OCI-LY3 (cell line): Measurements from ENCODE around the gene ITPR3.

Experiments used
- H2AFZ ChIP-seq: fragments of 200-600, 300-600 bp; shearing (Covaris generic); 2 replicates; pipeline ENCODE4 v1.6.0; 2014; ENCODE audit warnings: antibody characterized with exemption, low read depth, low read length
- H3K27ac ChIP-seq: fragments of 200-600, 300-600 bp; sonication (generic); 2 replicates; pipeline ENCODE4 v1.5.1; 2014; ENCODE audit warnings: mild to moderate bottlenecking, low read length, moderate library complexity, mixed read lengths
- H3K27me3 ChIP-seq: fragments of 200-600, 300-600 bp; sonication (generic); 2 replicates; pipeline ENCODE4 v1.6.1; 2014; ENCODE audit warnings: low read depth, low read length, mixed read lengths
- H3K36me3 ChIP-seq: fragments of 200-600, 300-600 bp; sonication (generic); replicated peaks from 2 replicates; pipeline ENCODE3; 2014; ENCODE audit warnings: low read depth, low read length, mixed read lengths
- H3K4me1 ChIP-seq: fragments of 300-600, 200-600 bp; sonication (generic); 2 replicates; pipeline ENCODE4 v1.6.1; 2014; ENCODE audit warnings: low read length, mixed read lengths
- H3K4me2 ChIP-seq: fragments of 200-600, 300-600 bp; sonication (generic); 2 replicates; pipeline ENCODE4 v1.6.1; 2014; ENCODE audit warnings: low read length, mixed read lengths
- H3K4me3 ChIP-seq: fragments of 300-600, 200-600 bp; sonication (generic); 2 replicates; pipeline ENCODE4 v1.5.1; 2014; ENCODE audit warnings: antibody characterized with exemption, mild to moderate bottlenecking, low read length, moderate library complexity
- H3K79me2 ChIP-seq: fragments of 300-600, 200-600 bp; shearing (Covaris generic); 2 replicates; pipeline ENCODE4 v1.6.1; 2014; ENCODE audit warnings: mild to moderate bottlenecking, low read length, mixed read lengths
- H3K9ac ChIP-seq: fragments of 300-600, 200-600 bp; shearing (Covaris generic); 2 replicates; pipeline ENCODE4 v1.6.0; 2014; ENCODE audit warnings: mild to moderate bottlenecking, low read length, moderate library complexity
- H3K9me3 ChIP-seq: fragments of 200-600, 300-600 bp; shearing (Covaris generic); 2 replicates; pipeline ENCODE4 v1.6.1; 2014; ENCODE audit warnings: low read length, mixed read lengths; ENCODE audit not compliant: insufficient read depth
- H4K20me1 ChIP-seq: fragments of 200-600, 300-600 bp; sonication (generic); 2 replicates; pipeline ENCODE4 v1.6.1; 2016; ENCODE audit warnings: low read length, mixed read lengths; ENCODE audit not compliant: insufficient read depth
- EZH2phosphoT487 ChIP-seq: fragments of 200-600 bp; shearing (Covaris generic); IDR thresholded peaks from 2 replicates; pipeline ENCODE4 v1.6.1; 2018; ENCODE audit warnings: antibody characterized with exemption, mixed run types, low read depth
- TF ChIP-seq, protein P1 (sequence below): fragments of 200-600, 300-600 bp; sonication (generic); IDR thresholded peaks from 2 replicates; pipeline ENCODE4 v1.5.1; 2014; ENCODE audit warnings: antibody characterized with exemption, low read length, low read depth

Gene ITPR3

DNA sequence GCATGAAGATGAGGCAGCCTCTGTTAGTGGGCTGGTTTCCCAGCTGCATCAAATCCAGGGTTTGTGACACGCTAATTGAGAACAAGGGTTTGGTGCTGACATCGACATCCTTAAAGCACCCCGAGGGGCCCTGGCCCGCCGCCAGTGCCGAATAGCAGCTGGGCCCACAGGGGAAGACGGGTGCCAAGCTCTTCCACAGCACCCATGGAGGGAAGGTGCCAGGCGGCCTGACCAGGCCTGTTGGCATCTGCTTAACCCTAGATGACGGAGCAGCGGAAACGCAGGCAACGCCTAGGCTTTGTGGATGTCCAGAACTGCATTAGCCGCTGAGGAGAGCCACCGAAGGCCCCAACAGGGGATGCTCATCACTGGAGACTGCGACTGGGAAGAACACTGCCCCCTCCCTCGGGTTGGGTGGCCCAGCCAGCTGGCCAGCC lies 74.3 kb downstream of the ITPR3 start:
- Histone ChIP-seq H4K20me1 (no peaks in the 10 kb centered on the region), H3K4me1 (peaks cover 4% of the 10 kb centered on the region), H3K27me3 (no peaks in the 10 kb centered on the region), H3K79me2 (no peaks in the 10 kb centered on the region), H3K9me3 (no peaks in the 10 kb centered on the region), H3K4me2 (no peak overlapping the region), H3K4me3 (no peak overlapping the region), H2AFZ (no peak overlapping the region), H3K36me3 (peaks cover 19% of the 10 kb centered on the region), H3K27ac (no peak overlapping the region), H3K9ac (no peak overlapping the region)
- TF ChIP-seq, protein P1, sequence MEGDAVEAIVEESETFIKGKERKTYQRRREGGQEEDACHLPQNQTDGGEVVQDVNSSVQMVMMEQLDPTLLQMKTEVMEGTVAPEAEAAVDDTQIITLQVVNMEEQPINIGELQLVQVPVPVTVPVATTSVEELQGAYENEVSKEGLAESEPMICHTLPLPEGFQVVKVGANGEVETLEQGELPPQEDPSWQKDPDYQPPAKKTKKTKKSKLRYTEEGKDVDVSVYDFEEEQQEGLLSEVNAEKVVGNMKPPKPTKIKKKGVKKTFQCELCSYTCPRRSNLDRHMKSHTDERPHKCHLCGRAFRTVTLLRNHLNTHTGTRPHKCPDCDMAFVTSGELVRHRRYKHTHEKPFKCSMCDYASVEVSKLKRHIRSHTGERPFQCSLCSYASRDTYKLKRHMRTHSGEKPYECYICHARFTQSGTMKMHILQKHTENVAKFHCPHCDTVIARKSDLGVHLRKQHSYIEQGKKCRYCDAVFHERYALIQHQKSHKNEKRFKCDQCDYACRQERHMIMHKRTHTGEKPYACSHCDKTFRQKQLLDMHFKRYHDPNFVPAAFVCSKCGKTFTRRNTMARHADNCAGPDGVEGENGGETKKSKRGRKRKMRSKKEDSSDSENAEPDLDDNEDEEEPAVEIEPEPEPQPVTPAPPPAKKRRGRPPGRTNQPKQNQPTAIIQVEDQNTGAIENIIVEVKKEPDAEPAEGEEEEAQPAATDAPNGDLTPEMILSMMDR = no peak
- TF ChIP-seq EZH2phosphoT487 = no peak

DNA sequence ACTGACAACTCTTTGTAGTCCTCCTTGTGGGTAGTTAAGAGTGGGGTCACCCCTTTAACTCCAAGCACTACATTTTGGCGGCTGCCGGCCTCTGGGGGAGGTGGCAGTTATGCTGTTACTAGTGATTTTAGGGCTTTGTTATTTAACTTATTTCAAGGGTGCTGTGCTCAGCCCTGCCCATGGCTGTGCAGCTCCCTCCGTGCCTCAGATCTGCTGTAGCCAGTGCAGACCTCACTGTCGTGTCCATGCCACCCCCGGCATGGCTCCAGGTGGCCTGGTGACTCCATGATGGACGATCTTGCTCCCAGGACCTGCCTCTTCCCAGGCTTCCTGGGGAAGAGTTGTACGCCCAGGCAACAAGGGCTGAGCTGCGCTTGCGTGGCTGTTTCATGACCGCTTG lies 75.0 kb downstream of the ITPR3 start:
- no peak overlapping the region for H3K4me3 ChIP-seq
- H2AFZ ChIP-seq = no peak overlapping the region
- H3K4me2 ChIP-seq = no peak overlapping the region
- no peaks in the 10 kb centered on the region for H3K79me2 ChIP-seq
- H3K9me3 ChIP-seq = no peaks in the 10 kb centered on the region
- peaks cover 4% of the 10 kb centered on the region for H3K4me1 ChIP-seq
- H3K27me3 ChIP-seq = no peaks in the 10 kb centered on the region
- H3K27ac ChIP-seq = no peak overlapping the region
- no peak overlapping the region for H3K9ac ChIP-seq
- H3K36me3 ChIP-seq = peaks cover 19% of the 10 kb centered on the region
- TF ChIP-seq EZH2phosphoT487 = no peak
- TF ChIP-seq, protein P1 = no peak
- no peaks in the 10 kb centered on the region for H4K20me1 ChIP-seq

DNA sequence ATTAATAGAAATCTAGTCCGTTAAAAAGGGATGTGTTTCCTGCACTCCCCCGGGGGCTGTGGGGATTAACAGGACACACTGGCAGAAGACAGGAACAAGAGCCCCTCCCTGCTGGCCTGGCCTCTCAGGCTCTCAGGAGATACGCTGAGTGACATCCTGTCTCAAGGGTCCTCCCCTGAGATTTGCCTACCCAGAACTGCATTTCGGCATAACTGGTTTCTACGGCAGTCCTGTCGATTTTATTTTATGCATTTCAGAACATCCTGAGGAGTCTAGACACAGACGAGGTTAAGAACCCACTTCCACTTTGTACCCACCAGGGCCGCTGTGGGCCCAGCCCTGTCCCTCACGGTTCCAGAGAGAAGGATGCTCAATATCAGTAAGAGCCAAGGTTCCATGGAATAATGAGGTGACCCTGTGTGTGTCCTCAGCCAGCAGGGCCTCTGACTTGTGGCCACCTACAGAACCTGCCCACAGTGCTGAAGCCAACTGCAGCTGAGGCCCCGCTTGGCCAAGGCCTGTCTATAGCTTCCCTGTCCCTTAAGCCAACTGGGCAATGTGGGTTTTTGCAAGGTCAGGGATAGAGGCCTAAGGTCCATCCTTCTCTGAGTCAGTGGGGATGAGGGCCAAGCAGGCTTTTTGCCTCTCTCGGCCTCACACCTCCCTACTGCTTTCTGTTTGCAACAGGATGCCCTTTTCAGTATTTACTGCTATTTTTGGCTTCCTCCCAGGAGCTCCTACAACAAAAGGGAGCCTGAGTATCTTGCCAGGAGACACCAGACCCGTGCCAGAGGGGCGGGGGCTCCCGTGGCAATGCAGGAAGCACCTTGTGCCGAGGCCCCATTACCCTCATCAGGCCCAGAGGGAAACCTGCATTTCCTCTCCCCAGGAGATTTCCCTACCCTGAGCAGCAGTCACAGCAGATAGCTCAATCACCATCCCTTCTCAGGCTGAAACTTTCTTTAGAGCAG lies 75.7 kb downstream of the ITPR3 start:
- Histone ChIP-seq H3K79me2 (no peaks in the 10 kb centered on the region), H3K4me1 (peaks cover 4% of the 10 kb centered on the region), H4K20me1 (no peaks in the 10 kb centered on the region), H3K4me3 (no peak overlapping the region), H2AFZ (no peak overlapping the region), H3K27me3 (no peaks in the 10 kb centered on the region), H3K4me2 (no peak overlapping the region), H3K9ac (no peak overlapping the region), H3K9me3 (no peaks in the 10 kb centered on the region), H3K27ac (no peak overlapping the region), H3K36me3 (peaks cover 19% of the 10 kb centered on the region)
- TF ChIP-seq, protein P1 = no peak
- no peak for TF ChIP-seq EZH2phosphoT487

DNA sequence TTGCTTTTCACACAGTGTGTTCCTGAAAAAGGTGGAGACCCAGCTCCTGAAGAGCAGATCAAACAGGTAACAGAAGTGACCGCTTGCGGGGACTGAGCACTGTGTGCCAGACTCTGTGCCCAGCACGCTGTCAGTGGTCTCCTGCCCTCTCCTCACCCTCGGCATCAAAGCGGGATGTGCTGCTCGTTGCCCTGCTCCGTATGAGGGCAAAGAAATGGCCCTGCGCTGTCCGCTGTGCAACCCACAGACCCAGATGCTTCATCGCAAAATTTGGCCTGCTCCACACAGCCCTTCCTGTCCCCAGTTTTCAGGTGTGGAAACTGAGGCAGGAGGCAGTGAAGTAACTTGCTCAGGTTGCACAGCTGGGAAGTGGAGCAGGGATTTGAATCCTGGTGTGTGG lies 76.7 kb downstream of the ITPR3 start:
- TF ChIP-seq EZH2phosphoT487 = no peak
- TF ChIP-seq, protein P1 = no peak
- Histone ChIP-seq H3K4me3 (no peak overlapping the region), H3K9ac (no peak overlapping the region), H3K4me2 (no peak overlapping the region), H3K79me2 (no peaks in the 10 kb centered on the region), H4K20me1 (no peaks in the 10 kb centered on the region), H3K9me3 (no peaks in the 10 kb centered on the region), H3K4me1 (peaks cover 4% of the 10 kb centered on the region), H3K27me3 (no peaks in the 10 kb centered on the region), H3K36me3 (peaks cover 19% of the 10 kb centered on the region), H3K27ac (no peak overlapping the region), H2AFZ (no peak overlapping the region)
